Endothelial cell of umbilical vein (primary cell): ENCODE results near the gene IL10. TPM values are rescaled to one million over a fixed set of nuclear protein-coding genes. Genes with fewer than 3 reads are reported as not detected.

Experiments used
- BruUV-seq: library from RNA; stranded (reverse); fragments of 400-500 nt; replicated peaks from 2 replicates; lab custom pipeline; 2021; lab: Mats Ljungman, UMichigan
- CTCF ChIA-PET: fragments of 300-600, 350-600 bp; sonication (Branson Sonifier 250); formaldehyde crosslinking; loops from one replicate; lab custom pipeline; 2021; ENCODE audit warnings: antibody characterized with exemption, inconsistent platforms; lab: Charles Lee
- POLR2A ChIA-PET: fragments of 300-600, 350-600 bp; sonication (Branson Sonifier 250); formaldehyde crosslinking; loops from one replicate; lab custom pipeline; 2021; ENCODE audit warnings: antibody characterized with exemption, inconsistent platforms; lab: Charles Lee
- DNase-seq: peaks from one replicate; pipeline ENCODE4 v3.0.0-alpha.2; 2011; ENCODE audit warnings: low read depth, low spot score
- FAIRE-seq: peaks from 2 replicates; lab custom pipeline; 2011; peaks lifted over from hg19 to GRCh38; lab: Jason Lieb, UNC
- H2AFZ ChIP-seq: 2 replicates; pipeline ENCODE4 v1.6.0; 2012; ENCODE audit warnings: low read depth, low read length, control low read depth, inconsistent platforms
- H3K27ac ChIP-seq: 2 replicates; pipeline ENCODE4 v1.5.1; 2011; ENCODE audit warnings: low read depth, mild to moderate bottlenecking, control low read depth, low read length, moderate library complexity; ENCODE audit not compliant: insufficient read depth
- H3K27me3 ChIP-seq, 2 experiments: 2 replicates each; pipeline versions ENCODE4 v1.6.0 to v1.6.1; 2011; ENCODE audit warnings: low read length in 2 of 2, mixed read lengths in 1 of 2; ENCODE audit not compliant: control insufficient read depth in 2 of 2, insufficient read depth in 2 of 2
- H3K36me3 ChIP-seq, 2 experiments: 2 replicates in 1 of 2; 3 replicates in 1 of 2; pipeline ENCODE4 v1.5.1; 2011; ENCODE audit warnings: low read length in 2 of 2, mild to moderate bottlenecking in 1 of 2, moderate library complexity in 1 of 2; ENCODE audit not compliant: control insufficient read depth in 2 of 2, insufficient read depth in 2 of 2; ENCODE audit errors: extremely low read depth in 1 of 2
- H3K4me1 ChIP-seq: 3 replicates; pipeline ENCODE4 v1.5.1; 2011; ENCODE audit warnings: mild to moderate bottlenecking, low read length; ENCODE audit not compliant: control insufficient read depth, insufficient read depth; ENCODE audit errors: extremely low read depth
- H3K4me2 ChIP-seq: 2 replicates; pipeline ENCODE4 v1.6.1; 2011; ENCODE audit warnings: low read length, control low read depth, mixed read lengths; ENCODE audit not compliant: insufficient read depth
- H3K4me3 ChIP-seq, 3 experiments: fragments of 200-600 bp in 1 of 3; sonication (generic), shearing (Covaris generic) in 1 of 3; replicated peaks in 1 of 3; 2 replicates each; pipeline ENCODE4 v1.5.1; 2011 to 2016; ENCODE audit warnings: control low read depth in 3 of 3, low read length in 3 of 3, mild to moderate bottlenecking in 2 of 3, inconsistent platforms in 1 of 3, low read depth in 1 of 3, moderate library complexity in 1 of 3; ENCODE audit not compliant: insufficient read depth in 1 of 3
- H3K79me2 ChIP-seq: 2 replicates; pipeline ENCODE4 v1.6.0; 2012; ENCODE audit warnings: low read length, inconsistent platforms; ENCODE audit not compliant: control insufficient read depth, insufficient read depth
- H3K9ac ChIP-seq: replicated peaks from 2 replicates; pipeline ENCODE3; 2011; ENCODE audit warnings: low read length, control low read depth; ENCODE audit not compliant: insufficient read depth; ENCODE audit errors: extremely low read depth
- H3K9me1 ChIP-seq: replicated peaks from 3 replicates; pipeline ENCODE4 v1.6.0; 2011; ENCODE audit warnings: mild to moderate bottlenecking, low read length; ENCODE audit not compliant: control insufficient read depth, insufficient read depth; ENCODE audit errors: extremely low read depth
- H3K9me3 ChIP-seq: replicated peaks from 2 replicates; pipeline ENCODE4 v1.5.1; 2012; ENCODE audit warnings: low read length, inconsistent platforms; ENCODE audit not compliant: control insufficient read depth, insufficient read depth
- H4K20me1 ChIP-seq: replicated peaks from 2 replicates; pipeline ENCODE3; 2011; ENCODE audit warnings: mild to moderate bottlenecking, low read length; ENCODE audit not compliant: control insufficient read depth, insufficient read depth; ENCODE audit errors: extremely low read depth
- EZH2 ChIP-seq: IDR thresholded peaks from 2 replicates; pipeline ENCODE4 v1.6.1; 2012; ENCODE audit warnings: borderline replicate concordance, low read depth, mild to moderate bottlenecking, moderate library complexity, low read length, inconsistent platforms; ENCODE audit not compliant: severe bottlenecking
- FOS ChIP-seq: IDR thresholded peaks from 2 replicates; pipeline ENCODE4 v1.6.1; 2011; ENCODE audit warnings: mild to moderate bottlenecking, low read length, moderate library complexity, borderline replicate concordance; ENCODE audit not compliant: insufficient read depth
- GATA2 ChIP-seq: IDR thresholded peaks from 2 replicates; pipeline ENCODE4 v1.7.0; 2011; ENCODE audit warnings: low read depth, mild to moderate bottlenecking, moderate library complexity, mixed read lengths, low read length; ENCODE audit not compliant: insufficient read length, insufficient read depth
- JUN ChIP-seq: IDR thresholded peaks from 2 replicates; pipeline ENCODE4 v1.6.1; 2011; ENCODE audit warnings: borderline replicate concordance, low read depth; ENCODE audit not compliant: insufficient read length, insufficient read depth
- MYC ChIP-seq: IDR thresholded peaks from one replicate; pipeline ENCODE4 v1.6.1; 2011; ENCODE audit warnings: mild to moderate bottlenecking, low read depth, low read length
- POLR2A ChIP-seq: IDR thresholded peaks from 2 replicates; pipeline ENCODE4 v1.6.1; 2012; ENCODE audit warnings: low read depth, mild to moderate bottlenecking, control low read depth, low read length
- POLR2AphosphoS5 ChIP-seq: IDR thresholded peaks from 2 replicates; pipeline ENCODE4 v1.6.1; 2012; ENCODE audit warnings: low read depth, mild to moderate bottlenecking, control low read depth, low read length, moderate library complexity; ENCODE audit not compliant: insufficient read depth
- dilution Hi-C: fragments of 300-500 bp; cut with MboI; formaldehyde crosslinking; loops from one replicate; pipeline ENCODE4 v1.15.0; 2019; ENCODE audit warnings: low sequenced_read_pairs; ENCODE audit not compliant: extremely low pct_ligation_motif_present
- intact Hi-C: fragments of 100-400 bp; cut with micrococcal nuclease; formaldehyde crosslinking; loops from one replicate; pipeline ENCODE4 v1.10.0; 2022
- polyA plus RNA-seq, 4 experiments: library from polyadenylated mRNA; depleted of rRNA in 3 of 4; stranded (reverse) in 3 of 4; unstranded in 1 of 4; fragments of >200 nt; gene quantifications; 2 replicates each; pipeline versions ENCODE4 v1.2.1 to v1.2.3, GENCODE V29; 2011 to 2012; ENCODE audit warnings: missing spikeins in 1 of 4
- total RNA-seq: library from RNA; stranded (reverse); gene quantifications from 2 replicates; pipeline ENCODE4 v1.2.3, GENCODE V29; 2021
- TF ChIP-seq, protein P1 (sequence below): IDR thresholded peaks from 2 replicates; pipeline ENCODE4 v1.6.1; 2011; ENCODE audit not compliant: insufficient read depth, insufficient read length
- TF ChIP-seq, protein P2 (sequence below), 2 donors: IDR thresholded peaks; 1 replicate in 1 of 2; 2 replicates in 1 of 2; pipeline ENCODE4 v1.5.1; 2011; ENCODE audit warnings: low read length in 2 of 2, mild to moderate bottlenecking in 2 of 2, moderate library complexity in 2 of 2, control low read depth in 1 of 2, inconsistent platforms in 1 of 2, low read depth in 1 of 2; ENCODE audit not compliant: insufficient read depth in 1 of 2; ENCODE audit errors: extremely low read depth in 1 of 2

IL10 gene
- total and polyA plus RNA-seq, 2 donors (not counting 3 experiments of a cell fraction or from before 2014, with no cell fraction given) = not detected

DNA sequence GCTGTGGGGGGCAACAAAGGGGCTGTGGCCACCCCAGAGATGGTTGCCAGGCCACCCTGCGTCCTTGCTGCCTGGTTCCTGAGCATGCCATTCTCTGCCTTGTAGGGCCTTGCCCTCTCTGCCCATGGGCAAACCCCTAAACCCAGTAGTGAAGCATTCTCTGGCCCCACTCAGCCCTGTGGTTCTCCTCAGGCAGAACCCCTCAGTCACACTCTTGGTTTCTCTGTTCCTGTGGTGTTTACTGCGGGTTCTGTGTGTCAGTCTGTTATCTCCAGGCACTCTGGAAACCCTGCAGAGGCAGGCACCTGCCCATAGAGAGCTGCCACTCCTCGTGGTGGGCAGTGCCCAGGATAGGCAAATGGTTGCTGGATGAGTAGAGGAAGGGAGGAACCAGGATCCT is 42.8 kb downstream of the IL10 start:
- H3K4me2 ChIP-seq = no peak overlapping the region
- no peak overlapping the region for H3K9ac ChIP-seq
- peaks cover 11% of the 10 kb centered on the region for H3K79me2 ChIP-seq
- H3K4me1 ChIP-seq = no peaks in the 10 kb centered on the region
- H2AFZ ChIP-seq = no peak overlapping the region
- H3K9me3 ChIP-seq = no peaks in the 10 kb centered on the region
- dilution Hi-C loops = no loop called here
- peaks cover 8% of the 10 kb centered on the region for H4K20me1 ChIP-seq
- no peak for TF ChIP-seq JUN
- TF ChIP-seq MYC = no peak
- no peak for TF ChIP-seq POLR2AphosphoS5
- no peak for TF ChIP-seq FOS
- TF ChIP-seq, protein P1, sequence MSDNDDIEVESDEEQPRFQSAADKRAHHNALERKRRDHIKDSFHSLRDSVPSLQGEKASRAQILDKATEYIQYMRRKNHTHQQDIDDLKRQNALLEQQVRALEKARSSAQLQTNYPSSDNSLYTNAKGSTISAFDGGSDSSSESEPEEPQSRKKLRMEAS = no peak
- no peak for TF ChIP-seq POLR2A
- TF ChIP-seq, protein P2, sequence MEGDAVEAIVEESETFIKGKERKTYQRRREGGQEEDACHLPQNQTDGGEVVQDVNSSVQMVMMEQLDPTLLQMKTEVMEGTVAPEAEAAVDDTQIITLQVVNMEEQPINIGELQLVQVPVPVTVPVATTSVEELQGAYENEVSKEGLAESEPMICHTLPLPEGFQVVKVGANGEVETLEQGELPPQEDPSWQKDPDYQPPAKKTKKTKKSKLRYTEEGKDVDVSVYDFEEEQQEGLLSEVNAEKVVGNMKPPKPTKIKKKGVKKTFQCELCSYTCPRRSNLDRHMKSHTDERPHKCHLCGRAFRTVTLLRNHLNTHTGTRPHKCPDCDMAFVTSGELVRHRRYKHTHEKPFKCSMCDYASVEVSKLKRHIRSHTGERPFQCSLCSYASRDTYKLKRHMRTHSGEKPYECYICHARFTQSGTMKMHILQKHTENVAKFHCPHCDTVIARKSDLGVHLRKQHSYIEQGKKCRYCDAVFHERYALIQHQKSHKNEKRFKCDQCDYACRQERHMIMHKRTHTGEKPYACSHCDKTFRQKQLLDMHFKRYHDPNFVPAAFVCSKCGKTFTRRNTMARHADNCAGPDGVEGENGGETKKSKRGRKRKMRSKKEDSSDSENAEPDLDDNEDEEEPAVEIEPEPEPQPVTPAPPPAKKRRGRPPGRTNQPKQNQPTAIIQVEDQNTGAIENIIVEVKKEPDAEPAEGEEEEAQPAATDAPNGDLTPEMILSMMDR (IDR thresholded peaks at IDR 0.05; ENCODE audit: extremely low read depth in 1 of 2, insufficient read depth in 1 of 2, low read depth in 1 of 2, low read length in 2 of 2) = no peak
- no peak for TF ChIP-seq GATA2
- TF ChIP-seq EZH2 = no peak
- POLR2A ChIA-PET = no interaction called here
- peaks cover 2 to 34% of the 10 kb centered on the region in 2 experiments for H3K36me3 ChIP-seq
- BruUV-seq = no TSS peak
- no peak overlapping the region for H3K27ac ChIP-seq
- FAIRE-seq = no peak
- intact Hi-C loops = loop anchor here (5.0 kb wide), 3 partner anchors 78 to 253 kb away; no protein-coding TSS in a partner anchor
- no peak overlapping the region for H3K4me3 ChIP-seq
- CTCF ChIA-PET = interaction anchor here (1.4 kb wide), 1 partner anchor 183 kb away, joined by 6 read pairs; no protein-coding TSS in a partner anchor
- no peaks in the 10 kb centered on the region for H3K27me3 ChIP-seq
- DNase-seq = no peak
- no peaks in the 10 kb centered on the region for H3K9me1 ChIP-seq
